Panc1 (cell line): Measurements from ENCODE around the gene AMDHD1. TPM values are rescaled to one million over a fixed set of nuclear protein-coding genes. Genes with fewer than 3 reads are reported as not detected.

ENCODE experiments used
- ATAC-seq: fragments of 200-7000 bp; cut with Tn5 transposase; 2 replicates; pipeline ENCODE4 v1.9.1; 2020; ENCODE audit warnings: mild to moderate bottlenecking, moderate library complexity
- BruUV-seq: library from RNA; stranded (reverse); fragments of 400-500 nt; replicated peaks from 2 replicates; lab custom pipeline; 2021; lab: Mats Ljungman, UMichigan
- CTCF ChIA-PET: fragments of 300-600 bp; sonication (Branson Sonifier 250); formaldehyde crosslinking; loops from one replicate; lab custom pipeline; 2022; ENCODE audit warnings: antibody characterized with exemption; lab: Charles Lee
- POLR2A ChIA-PET: fragments of 300-600 bp; sonication (Branson Sonifier 250); formaldehyde crosslinking; loops from one replicate; lab custom pipeline; 2022; ENCODE audit warnings: antibody characterized with exemption; lab: Charles Lee
- DNase-seq: peaks from one replicate; pipeline ENCODE4 v3.0.0-alpha.2; 2010; ENCODE audit warnings: low read depth, low spot score
- H3K27ac ChIP-seq: 2 replicates; pipeline ENCODE4 v1.5.1; 2011; ENCODE audit warnings: mild to moderate bottlenecking, low read length, inconsistent platforms
- H3K27me3 ChIP-seq: fragments of 200-500 bp; sonication (Bioruptor generic); 2 replicates; pipeline ENCODE4 v1.6.0; 2014; ENCODE audit warnings: low read length, inconsistent platforms; ENCODE audit not compliant: control insufficient read depth, insufficient read depth
- H3K36me3 ChIP-seq: fragments of 200-500 bp; sonication (Bioruptor generic); 2 replicates; pipeline ENCODE4 v1.5.1; 2014; ENCODE audit warnings: inconsistent platforms, mild to moderate bottlenecking, low read length, moderate library complexity; ENCODE audit not compliant: control insufficient read depth, insufficient read depth
- H3K4me1 ChIP-seq: 2 replicates; pipeline ENCODE4 v1.5.1; 2011; ENCODE audit warnings: inconsistent platforms, mild to moderate bottlenecking, low read length, moderate library complexity; ENCODE audit not compliant: control insufficient read depth, insufficient read depth
- H3K4me3 ChIP-seq, 2 experiments: 2 replicates each; pipeline ENCODE4 v1.5.1; 2011 to 2012; ENCODE audit warnings: low read depth in 2 of 2, low read length in 2 of 2, mild to moderate bottlenecking in 2 of 2, inconsistent platforms in 1 of 2, moderate library complexity in 1 of 2
- H3K9me3 ChIP-seq: fragments of 200-500 bp; sonication (Bioruptor generic); 2 replicates; pipeline ENCODE4 v1.5.1; 2014; ENCODE audit warnings: low read depth, mild to moderate bottlenecking, inconsistent platforms, low read length, moderate library complexity; ENCODE audit not compliant: control insufficient read depth, insufficient read depth
- POLR2AphosphoS5 ChIP-seq: IDR thresholded peaks from 2 replicates; pipeline ENCODE4 v1.6.1; 2012; ENCODE audit warnings: mild to moderate bottlenecking, low read depth, low read length, moderate library complexity
- SIN3A ChIP-seq: IDR thresholded peaks from 2 replicates; pipeline ENCODE4 v1.6.1; 2012; ENCODE audit warnings: low read depth, mild to moderate bottlenecking, low read length, moderate library complexity, borderline replicate concordance; ENCODE audit not compliant: insufficient read depth
- TCF7L2 ChIP-seq: IDR thresholded peaks from 2 replicates; pipeline ENCODE4 v1.6.1; 2011; ENCODE audit warnings: mild to moderate bottlenecking, low read depth, low read length, inconsistent platforms
- in situ Hi-C: cut with HindIII; loops from 2 replicates; pipeline ENCODE4 v1.10.0; 2016; ENCODE audit warnings: low sequenced_read_pairs, low pct_unique_long_range_greater_than_20kb
- intact Hi-C: fragments of 100-400 bp; cut with micrococcal nuclease; formaldehyde crosslinking; loops from one replicate; pipeline ENCODE4 v1.10.0; 2022; ENCODE audit not compliant: unreplicated experiment
- total RNA-seq: library from RNA; stranded (reverse); gene quantifications from one replicate; pipeline ENCODE4 v1.2.1, GENCODE V29; 2021; ENCODE audit not compliant: unreplicated experiment
- TF ChIP-seq, protein P1 (sequence below), 2 experiments: IDR thresholded peaks; 2 replicates each; pipeline ENCODE4 v1.6.1; 2011 to 2012; ENCODE audit warnings: low read depth in 2 of 2, control low read depth in 1 of 2, low read length in 1 of 2, mild to moderate bottlenecking in 1 of 2, moderate library complexity in 1 of 2; ENCODE audit not compliant: insufficient read depth in 1 of 2
- TF ChIP-seq, protein P2 (sequence below): fragments of 450-650 bp; IDR thresholded peaks from 2 replicates; pipeline ENCODE4 v1.5.1; 2017; ENCODE audit warnings: mild to moderate bottlenecking

The AMDHD1 gene
- total RNA-seq, 1 experiment from 2014 or later = 0.54 TPM

GRCh38 chr12:96007729-96008128 lies 64.6 kb downstream of the AMDHD1 start:
- Histone ChIP-seq H3K36me3 (peaks cover 11% of the 10 kb centered on the region; the same call in 1 of the 2 replicates), H3K9me3 (no peaks in the 10 kb centered on the region), H3K4me3 (no peak overlapping the region), H3K4me1 (no peaks in the 10 kb centered on the region), H3K27me3 (no peaks in the 10 kb centered on the region), H3K27ac (no peak overlapping the region)
- ChIA-PET CTCF (no interaction called here), POLR2A (no interaction called here)
- no TSS peak for BruUV-seq
- in situ Hi-C loops = no loop called here
- TF ChIP-seq, protein P1, sequence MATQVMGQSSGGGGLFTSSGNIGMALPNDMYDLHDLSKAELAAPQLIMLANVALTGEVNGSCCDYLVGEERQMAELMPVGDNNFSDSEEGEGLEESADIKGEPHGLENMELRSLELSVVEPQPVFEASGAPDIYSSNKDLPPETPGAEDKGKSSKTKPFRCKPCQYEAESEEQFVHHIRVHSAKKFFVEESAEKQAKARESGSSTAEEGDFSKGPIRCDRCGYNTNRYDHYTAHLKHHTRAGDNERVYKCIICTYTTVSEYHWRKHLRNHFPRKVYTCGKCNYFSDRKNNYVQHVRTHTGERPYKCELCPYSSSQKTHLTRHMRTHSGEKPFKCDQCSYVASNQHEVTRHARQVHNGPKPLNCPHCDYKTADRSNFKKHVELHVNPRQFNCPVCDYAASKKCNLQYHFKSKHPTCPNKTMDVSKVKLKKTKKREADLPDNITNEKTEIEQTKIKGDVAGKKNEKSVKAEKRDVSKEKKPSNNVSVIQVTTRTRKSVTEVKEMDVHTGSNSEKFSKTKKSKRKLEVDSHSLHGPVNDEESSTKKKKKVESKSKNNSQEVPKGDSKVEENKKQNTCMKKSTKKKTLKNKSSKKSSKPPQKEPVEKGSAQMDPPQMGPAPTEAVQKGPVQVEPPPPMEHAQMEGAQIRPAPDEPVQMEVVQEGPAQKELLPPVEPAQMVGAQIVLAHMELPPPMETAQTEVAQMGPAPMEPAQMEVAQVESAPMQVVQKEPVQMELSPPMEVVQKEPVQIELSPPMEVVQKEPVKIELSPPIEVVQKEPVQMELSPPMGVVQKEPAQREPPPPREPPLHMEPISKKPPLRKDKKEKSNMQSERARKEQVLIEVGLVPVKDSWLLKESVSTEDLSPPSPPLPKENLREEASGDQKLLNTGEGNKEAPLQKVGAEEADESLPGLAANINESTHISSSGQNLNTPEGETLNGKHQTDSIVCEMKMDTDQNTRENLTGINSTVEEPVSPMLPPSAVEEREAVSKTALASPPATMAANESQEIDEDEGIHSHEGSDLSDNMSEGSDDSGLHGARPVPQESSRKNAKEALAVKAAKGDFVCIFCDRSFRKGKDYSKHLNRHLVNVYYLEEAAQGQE (IDR thresholded peaks at IDR 0.05; ENCODE audit: insufficient read depth in 1 of 2, low read depth in 2 of 2, low read length in 1 of 2) = no peak
- no peak for TF ChIP-seq SIN3A
- no peak for TF ChIP-seq POLR2AphosphoS5
- TF ChIP-seq, protein P2, sequence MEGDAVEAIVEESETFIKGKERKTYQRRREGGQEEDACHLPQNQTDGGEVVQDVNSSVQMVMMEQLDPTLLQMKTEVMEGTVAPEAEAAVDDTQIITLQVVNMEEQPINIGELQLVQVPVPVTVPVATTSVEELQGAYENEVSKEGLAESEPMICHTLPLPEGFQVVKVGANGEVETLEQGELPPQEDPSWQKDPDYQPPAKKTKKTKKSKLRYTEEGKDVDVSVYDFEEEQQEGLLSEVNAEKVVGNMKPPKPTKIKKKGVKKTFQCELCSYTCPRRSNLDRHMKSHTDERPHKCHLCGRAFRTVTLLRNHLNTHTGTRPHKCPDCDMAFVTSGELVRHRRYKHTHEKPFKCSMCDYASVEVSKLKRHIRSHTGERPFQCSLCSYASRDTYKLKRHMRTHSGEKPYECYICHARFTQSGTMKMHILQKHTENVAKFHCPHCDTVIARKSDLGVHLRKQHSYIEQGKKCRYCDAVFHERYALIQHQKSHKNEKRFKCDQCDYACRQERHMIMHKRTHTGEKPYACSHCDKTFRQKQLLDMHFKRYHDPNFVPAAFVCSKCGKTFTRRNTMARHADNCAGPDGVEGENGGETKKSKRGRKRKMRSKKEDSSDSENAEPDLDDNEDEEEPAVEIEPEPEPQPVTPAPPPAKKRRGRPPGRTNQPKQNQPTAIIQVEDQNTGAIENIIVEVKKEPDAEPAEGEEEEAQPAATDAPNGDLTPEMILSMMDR = no peak
- no peak for TF ChIP-seq TCF7L2
- intact Hi-C loops = no loop called here
- no peak for ATAC-seq
- no peak for DNase-seq

GRCh38 chr12:96014943-96015599 lies 71.9 kb downstream of the AMDHD1 start:
- Histone ChIP-seq H3K4me3 (no peak overlapping the region), H3K27ac (no peak overlapping the region), H3K36me3 (peaks cover 19% of the 10 kb centered on the region), H3K9me3 (no peaks in the 10 kb centered on the region), H3K27me3 (no peaks in the 10 kb centered on the region), H3K4me1 (no peaks in the 10 kb centered on the region)
- intact Hi-C loops = loop anchor here (5.0 kb wide), 1 partner anchor 502 kb away; no protein-coding TSS in a partner anchor
- no TSS peak for BruUV-seq
- POLR2A ChIA-PET = no interaction called here
- ATAC-seq (no peak), DNase-seq (no peak)
- TF ChIP-seq, protein P2 = no peak
- TF ChIP-seq POLR2AphosphoS5 = no peak
- TF ChIP-seq, protein P1 (IDR thresholded peaks at IDR 0.05; ENCODE audit: insufficient read depth in 1 of 2, low read depth in 2 of 2, low read length in 1 of 2) = no peak
- TF ChIP-seq TCF7L2 = no peak
- no peak for TF ChIP-seq SIN3A
- CTCF ChIA-PET = no interaction called here
- in situ Hi-C loops = no loop called here
